Measurements from ENCODE around the gene ATG7.

The ATG7 gene, protein sequence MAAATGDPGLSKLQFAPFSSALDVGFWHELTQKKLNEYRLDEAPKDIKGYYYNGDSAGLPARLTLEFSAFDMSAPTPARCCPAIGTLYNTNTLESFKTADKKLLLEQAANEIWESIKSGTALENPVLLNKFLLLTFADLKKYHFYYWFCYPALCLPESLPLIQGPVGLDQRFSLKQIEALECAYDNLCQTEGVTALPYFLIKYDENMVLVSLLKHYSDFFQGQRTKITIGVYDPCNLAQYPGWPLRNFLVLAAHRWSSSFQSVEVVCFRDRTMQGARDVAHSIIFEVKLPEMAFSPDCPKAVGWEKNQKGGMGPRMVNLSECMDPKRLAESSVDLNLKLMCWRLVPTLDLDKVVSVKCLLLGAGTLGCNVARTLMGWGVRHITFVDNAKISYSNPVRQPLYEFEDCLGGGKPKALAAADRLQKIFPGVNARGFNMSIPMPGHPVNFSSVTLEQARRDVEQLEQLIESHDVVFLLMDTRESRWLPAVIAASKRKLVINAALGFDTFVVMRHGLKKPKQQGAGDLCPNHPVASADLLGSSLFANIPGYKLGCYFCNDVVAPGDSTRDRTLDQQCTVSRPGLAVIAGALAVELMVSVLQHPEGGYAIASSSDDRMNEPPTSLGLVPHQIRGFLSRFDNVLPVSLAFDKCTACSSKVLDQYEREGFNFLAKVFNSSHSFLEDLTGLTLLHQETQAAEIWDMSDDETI

DNA sequence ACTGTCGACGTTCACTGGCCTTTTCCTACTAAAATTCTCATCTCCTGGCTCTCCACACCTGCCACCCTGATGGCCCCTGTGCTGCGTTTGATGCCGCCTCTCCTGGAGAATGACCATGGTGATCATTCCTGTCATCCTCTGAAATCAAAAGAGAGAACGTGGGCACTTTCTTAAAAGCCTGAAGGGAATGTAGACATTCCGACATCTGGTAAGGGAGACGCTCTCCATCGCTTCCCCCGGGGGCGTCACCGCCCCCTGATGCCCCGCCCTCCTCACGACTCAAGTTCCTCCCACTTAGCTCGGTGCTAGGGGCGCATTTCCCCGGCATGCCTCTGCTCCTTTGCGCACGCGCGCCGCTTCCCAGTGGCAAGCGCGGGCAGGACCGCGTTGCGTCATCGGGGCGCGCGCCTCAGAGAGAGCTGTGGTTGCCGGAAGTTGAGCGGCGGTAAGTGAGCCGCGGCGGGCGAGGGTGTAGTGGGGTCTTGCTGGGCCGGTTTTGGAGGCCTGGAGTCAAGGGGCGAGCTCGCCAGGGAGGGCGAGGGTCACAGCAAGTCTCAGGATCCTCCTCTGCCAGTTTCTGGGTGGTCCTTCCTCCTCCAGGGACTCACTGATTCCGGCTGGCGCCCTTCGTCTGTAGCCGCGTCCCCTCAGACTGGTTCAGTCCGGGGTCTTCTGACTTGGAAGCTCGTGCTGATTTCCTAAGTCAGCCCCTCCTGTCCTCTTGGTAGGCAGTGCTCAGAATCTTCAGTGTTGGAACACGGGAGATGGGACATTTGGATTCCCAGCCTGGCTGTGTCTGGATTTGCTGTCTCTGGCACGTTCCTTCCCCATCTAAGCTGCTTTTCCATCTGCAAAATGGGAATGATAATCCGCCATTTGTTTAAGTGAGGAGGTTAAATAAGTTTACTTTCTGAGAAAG lies at the start of gene ATG7:
ATG7 (plus strand) TSS at position 412 of the 919 bp plus-strand sequence. CDS start 26,299 bp downstream, outside the sequence.
- peak; percentile 91 for FAIRE-seq

DNA sequence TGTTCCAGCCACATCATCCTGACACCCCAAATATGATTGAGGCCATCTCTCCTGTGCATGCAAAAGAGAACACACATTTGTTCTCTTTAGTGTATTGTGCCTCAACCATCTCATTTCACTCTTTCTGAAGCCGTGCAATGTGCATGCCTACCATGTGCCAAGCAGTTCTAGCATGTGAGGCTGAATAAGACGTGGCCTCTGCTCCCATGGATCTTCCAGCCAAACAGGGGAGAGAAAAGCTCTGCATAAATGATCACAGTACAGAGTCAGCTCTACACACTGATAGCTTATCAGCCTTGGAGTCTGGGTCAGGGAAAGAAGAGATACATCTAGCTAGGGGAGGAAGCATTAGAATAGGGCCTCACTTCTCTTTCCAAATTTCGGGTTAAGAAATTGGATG lies 48.2 kb upstream of the ATG7 start:
- no peak for FAIRE-seq
- DNase-seq (ENCODE audit: extremely low spot score, insufficient read length, low read depth) = no peak

More for the DNA sequence above, at the start of gene ATG7:
- DNase-seq (ENCODE audit: extremely low spot score, insufficient read length, low read depth) = peak; percentile 95

DNA sequence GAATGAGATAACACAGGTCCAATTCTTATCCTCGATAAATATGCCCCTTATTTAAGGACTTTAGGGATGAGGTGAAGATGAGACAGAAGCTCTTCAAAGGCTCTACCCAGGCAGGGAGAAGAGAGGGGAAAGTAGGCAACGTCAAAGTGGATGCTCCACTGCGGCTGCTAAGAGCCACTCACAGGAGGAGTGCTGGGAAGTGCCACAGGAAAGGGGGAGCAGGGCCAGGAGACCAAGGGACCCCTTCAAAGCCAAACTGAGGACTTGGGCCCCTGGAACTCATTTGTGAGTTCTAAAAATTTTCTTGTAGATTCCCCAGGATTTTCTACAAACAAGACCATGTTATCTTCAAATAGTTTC lies 47.3 kb upstream of the ATG7 start:
- FAIRE-seq (no peak), DNase-seq (ENCODE audit: extremely low spot score, insufficient read length, low read depth) (no peak)

DNA sequence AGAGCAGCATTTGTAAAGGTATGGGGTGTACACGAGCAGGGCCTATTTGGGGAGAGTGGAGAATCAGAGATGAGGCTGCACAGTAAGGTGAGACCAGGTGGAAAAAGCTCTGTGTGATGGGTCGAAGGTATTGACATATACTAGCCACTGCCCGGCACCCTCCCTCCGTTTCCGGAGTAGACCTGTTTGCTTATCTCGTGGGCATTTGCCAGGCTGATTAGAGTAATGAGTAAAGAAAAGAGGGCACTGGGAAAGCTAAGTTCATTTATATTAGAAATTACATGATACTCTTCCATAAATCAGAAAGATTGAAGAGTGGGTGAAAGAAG lies 46.2 kb upstream of the ATG7 start:
- FAIRE-seq = no peak
- DNase-seq (ENCODE audit: extremely low spot score, insufficient read length, low read depth) = no peak

DNA sequence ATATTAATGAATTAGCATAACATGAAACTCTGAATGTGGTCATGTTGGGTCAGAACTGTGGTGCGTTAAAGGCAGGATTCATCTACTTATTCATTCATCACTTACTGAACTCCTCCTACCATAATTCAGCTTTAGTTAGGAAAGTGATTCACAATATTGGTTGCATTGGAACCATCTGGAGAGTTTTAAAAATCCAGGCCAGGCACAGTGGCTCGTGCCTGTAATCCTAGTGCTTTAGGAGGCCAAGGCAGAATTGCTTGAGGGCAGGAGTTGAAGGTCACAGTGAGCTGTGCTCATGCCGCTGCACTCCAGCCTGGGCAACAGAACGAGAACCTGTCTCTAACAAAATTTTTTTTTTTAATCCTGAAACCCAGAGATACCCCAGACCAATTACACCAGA lies 44.2 kb upstream of the ATG7 start:
- FAIRE-seq = no peak
- DNase-seq (ENCODE audit: extremely low spot score, insufficient read length, low read depth) = no peak

DNA sequence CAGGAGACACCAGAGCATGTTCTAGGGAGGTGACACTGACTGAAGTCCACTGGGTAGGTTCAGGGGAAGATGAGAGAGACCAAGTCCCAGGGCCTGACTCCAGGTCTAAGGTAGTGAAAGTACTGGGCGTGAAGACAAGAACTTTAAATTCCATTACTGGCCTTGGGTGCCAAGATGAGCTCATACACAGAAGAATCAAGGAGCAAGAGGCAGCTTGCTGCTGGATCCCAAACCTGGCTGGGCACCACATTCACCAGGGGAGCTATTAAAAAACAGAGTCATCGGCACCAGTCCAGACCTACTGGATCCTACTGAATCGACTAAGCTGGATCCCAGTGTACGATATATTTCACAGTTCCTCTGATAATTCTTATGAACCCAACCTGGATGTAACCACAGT lies 42.1 kb upstream of the ATG7 start:
- DNase-seq (ENCODE audit: extremely low spot score, insufficient read length, low read depth) (no peak), FAIRE-seq (no peak)

DNA sequence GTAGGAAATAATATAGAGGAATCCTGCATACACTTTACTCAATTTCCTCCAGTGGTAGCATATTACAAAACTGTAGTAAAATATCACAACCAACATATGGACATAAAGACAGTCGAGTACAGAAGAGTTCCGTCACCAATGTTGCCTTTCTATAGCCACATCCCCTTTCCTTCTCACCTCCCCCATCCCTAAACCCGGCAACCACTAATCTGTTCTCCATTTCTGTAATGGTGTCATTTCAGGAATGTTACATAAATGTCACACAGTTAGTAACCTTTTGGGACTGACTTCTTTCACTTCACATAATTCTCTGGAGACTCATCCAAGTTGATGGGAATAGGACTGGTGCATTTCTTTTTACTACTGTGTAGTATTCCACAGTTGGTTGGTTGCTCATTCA lies 41.4 kb upstream of the ATG7 start:
- no peak for DNase-seq (ENCODE audit: extremely low spot score, insufficient read length, low read depth)
- FAIRE-seq = no peak

DNA sequence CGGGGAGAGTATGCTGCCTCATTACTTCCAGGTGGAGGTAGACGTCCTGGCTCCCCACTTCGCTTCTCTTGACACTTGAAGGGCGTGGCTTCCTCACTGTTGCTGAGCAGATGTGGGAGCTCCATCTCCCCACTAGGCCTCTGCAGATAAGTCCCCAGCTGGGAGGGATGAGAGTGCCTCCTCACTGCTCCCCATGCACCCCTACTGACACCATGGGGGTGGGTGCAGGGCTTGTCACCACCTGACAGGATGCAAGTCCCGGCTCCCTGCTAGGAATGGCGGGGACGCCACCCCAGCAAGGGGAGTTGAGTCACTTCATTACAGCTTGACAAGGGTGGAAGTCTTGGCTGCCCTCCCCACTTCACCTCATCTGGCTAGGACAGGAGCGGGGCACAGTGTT lies 36.8 kb upstream of the ATG7 start:
- no peak for FAIRE-seq
- DNase-seq (ENCODE audit: extremely low spot score, insufficient read length, low read depth) = no peak

DNA sequence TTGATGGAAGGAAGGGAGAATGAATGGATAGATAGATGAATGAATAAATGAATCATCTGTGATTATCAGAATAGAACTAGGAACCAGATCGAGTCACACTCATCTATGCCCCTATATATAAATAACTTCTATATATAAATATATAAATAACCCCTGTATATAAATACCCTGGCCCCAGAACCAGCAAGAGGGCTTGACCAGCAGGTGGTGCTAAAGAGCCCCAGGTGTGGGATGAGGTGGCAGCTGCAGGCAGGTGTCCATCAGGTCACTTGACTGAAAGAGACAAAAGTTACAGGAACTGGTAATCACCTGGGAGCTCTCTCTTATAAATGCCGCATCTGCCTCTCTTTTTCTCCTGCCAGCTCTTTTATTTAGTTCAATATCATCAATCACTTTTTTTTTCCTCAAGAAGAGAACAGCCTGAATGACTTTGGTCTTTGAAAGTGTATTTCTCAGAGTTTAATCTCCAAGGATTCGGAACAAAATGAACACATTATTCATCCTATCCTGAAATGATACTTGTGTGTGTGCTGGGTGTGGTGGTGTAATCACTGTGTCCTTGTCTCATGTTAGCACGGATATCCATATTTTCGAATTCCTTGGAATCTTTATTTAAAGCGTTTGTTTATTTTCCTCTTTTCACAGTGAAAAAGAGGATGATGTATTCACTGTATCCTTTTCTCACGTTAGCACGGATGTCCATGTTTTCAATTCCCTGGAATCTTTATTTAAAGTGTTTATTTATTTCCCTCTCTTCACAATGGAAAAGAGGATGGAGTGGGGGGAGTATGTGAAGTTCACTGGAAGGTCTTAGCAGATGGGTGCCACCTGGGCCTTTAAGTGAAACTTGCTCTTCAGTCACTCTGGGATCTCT lies 35.4 kb upstream of the ATG7 start:
- FAIRE-seq = peak; percentile 33
- DNase-seq (ENCODE audit: extremely low spot score, insufficient read length, low read depth) = peak; percentile 38

DNA sequence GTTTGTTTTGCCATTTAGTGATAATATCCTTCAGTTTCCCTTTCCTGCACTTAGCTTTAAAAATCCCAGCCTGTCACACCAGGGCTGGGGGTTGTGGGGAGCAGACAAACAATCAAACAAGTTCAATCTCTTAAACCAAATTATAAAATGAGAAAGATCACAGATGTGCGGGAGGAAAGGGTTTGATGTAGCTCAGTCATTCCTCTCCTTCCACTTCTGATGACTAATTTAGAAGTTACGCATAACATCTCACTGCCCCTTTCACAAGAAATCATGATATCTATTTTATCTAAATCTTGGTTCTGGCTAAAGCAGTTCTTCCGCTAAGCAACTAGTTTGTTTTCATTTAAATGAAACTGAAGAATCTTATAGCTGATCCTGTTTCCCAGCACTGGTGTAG lies 34.1 kb upstream of the ATG7 start:
- DNase-seq (ENCODE audit: extremely low spot score, insufficient read length, low read depth) = no peak
- FAIRE-seq = no peak

DNA sequence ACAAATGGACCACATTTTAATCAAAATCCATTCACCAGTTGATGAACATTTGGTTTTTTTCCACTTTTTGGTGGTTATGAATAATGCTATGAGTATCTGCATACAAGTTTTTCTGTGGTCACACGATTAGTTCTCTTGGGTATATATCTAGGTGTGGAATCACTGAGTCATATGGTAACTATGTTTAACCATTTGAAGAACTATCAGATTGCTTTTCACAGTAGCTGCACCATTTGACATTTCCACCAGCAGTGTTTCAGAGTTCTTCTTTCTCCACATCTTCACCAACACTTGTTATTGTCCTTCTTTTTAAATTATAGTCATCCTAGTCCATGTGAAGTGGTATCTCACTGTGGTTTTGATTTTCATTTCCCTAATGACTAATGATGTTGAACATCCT lies 33.3 kb upstream of the ATG7 start:
- DNase-seq (ENCODE audit: extremely low spot score, insufficient read length, low read depth) = no peak

DNA sequence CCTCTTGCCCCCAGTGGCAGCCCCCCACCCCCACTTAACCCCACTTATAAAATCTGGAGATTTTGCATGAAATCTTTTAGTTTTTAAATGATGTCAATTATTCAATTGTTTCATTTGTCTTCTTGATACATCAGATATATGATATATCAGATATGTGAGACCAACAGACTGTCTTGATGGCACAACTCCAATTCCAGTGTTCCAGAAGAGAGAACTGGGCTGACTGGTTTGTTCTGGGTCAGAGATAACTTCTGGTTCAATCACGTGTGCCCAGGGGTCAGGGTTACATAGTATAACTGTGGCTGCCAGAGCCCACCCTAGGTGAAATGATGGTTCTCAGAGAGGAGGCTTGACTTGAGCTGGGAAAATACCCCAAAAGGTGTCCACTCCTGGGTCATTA lies 32.4 kb upstream of the ATG7 start:
- FAIRE-seq = no peak
- DNase-seq (ENCODE audit: extremely low spot score, insufficient read length, low read depth) = no peak

More for the DNA sequence above, 33.3 kb upstream of the ATG7 start:
- no peak for FAIRE-seq

DNA sequence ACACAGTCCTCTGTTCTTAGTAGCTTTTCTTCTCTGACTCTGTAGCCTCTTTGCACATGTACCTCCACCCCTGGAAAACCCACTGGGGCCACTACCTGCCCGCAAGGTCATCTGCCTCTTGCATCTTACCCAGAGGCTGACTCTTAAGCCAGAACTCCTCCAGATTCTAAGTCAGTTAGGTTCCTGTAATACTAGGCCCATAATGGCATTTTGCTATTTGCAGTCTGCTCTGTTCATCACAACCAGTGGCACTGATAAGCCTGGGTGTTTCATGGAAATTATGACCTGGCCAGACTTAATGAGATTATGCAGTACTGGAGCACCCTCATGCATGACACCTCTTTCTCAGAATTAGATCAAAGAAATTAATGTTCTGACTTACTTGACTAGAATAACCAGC lies 31.7 kb upstream of the ATG7 start:
- FAIRE-seq (no peak), DNase-seq (ENCODE audit: extremely low spot score, insufficient read length, low read depth) (no peak)

DNA sequence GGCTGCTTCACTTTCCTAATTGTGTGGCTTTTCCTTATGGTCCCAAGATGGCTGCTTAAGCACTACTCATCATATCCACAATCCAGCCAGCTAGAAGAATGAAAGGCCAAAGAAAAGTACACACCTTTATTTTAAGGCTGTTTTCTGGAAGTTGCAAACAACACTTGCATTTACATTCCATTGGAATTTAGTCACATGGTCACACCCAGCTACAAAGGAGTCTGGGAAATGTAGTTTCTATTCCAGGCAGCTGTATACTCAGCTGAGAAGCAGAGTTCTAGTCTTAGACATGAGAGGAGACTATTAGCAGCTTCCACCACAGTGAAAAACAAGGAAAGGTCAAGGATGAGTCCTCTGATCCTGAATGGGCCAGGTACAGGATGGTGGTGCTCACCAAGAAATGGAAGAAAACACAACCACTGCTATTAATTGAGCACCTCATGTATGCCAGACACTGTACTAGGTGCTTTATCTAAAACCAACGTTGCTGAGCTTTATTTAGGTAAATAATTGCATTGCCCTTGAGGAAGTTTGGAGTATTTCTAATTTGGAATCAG lies 28.0 kb upstream of the ATG7 start:
- DNase-seq (ENCODE audit: extremely low spot score, insufficient read length, low read depth) = no peak
- no peak for FAIRE-seq

DNA sequence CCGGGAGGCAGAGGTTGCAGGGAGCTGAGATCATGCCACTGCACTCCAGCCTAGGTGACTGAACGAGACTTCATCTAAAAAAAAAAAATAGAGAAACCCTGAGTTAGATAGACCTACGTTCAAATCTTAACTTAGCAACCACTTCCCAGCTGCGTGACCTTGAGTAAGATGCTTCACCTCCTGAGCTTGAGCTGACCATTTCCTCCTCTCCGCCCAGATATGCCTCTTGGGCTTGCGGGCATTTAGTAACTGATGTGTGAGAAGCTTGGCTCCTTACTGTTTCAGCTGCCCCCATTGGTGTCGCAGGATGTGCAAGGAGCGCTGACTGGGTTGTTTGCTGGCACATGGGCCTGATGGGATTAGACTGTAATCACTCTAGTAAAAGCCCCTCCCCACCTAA lies 26.9 kb upstream of the ATG7 start:
- FAIRE-seq (no peak), DNase-seq (ENCODE audit: extremely low spot score, insufficient read length, low read depth) (no peak)

DNA sequence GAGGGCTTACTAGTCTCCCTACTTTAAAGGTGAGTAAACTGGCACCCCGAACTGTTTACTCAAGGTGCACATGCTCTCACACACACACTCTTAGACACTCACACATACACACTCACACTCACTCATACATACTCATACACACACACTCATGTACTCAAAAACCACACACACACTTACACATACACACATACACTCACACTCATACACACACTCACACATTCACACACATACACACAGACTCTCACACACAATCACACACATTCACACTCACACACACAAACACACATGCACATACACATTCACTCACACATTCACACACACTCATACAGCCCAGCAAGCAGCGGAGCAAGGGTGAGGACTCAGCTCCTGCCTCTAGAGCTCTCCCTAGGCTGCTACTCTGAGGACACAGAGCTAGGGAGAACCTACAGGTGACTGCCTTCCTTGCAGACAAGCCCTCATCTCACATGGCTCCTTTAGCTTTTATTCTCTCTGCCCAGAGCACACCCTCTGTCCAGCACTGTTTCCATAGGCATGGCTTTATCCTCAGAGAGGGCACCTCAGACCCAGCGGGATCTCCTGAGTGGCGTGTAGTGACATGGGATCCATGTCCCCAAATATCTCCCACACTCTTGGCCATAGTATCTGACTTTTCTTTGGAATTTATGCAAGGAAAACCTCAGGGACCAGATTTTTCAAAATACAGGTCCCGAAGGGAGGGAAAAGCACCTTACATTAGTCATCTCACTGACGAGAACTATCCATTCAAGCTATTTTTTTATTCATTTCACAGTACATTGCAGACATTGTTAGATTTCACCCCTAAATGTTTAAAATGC lies 26.2 kb upstream of the ATG7 start:
- no peak for FAIRE-seq
- no peak for DNase-seq (ENCODE audit: extremely low spot score, insufficient read length, low read depth)

DNA sequence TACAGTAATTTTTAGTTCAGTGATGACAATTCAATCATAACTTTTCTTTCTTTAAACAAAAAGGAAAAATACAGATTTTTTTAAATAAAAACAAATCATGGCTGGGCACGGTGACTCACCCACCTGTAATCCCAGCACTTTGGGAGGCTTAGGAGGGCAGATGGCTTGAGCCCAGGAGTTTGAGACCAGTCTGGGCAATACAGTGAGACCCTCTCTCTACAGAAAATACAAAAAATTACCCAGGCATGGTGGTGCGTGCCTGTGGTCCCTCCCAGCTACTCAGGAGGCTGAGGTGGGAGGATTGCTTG lies 25.6 kb upstream of the ATG7 start:
- no peak for DNase-seq (ENCODE audit: extremely low spot score, insufficient read length, low read depth)
- no peak for FAIRE-seq

DNA sequence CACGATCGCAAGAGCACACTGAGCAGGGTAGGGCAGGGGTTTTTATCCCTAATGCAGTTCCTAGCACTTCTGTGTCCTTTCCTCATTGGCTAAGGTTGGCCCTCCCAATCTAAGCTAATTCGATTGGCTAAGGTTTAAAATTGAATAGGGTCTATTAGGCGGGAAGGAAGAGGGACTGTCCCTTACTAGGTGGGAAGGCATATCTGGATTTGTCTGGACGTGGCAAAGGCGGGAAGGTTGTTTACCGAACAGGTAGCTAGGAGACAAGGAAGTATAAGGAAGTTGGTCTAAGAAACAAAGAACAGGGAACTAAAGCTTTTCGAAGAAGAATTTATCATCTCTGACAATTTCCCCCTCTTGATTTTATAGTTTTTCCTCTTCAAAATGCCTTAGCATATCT lies 24.8 kb upstream of the ATG7 start:
- DNase-seq (ENCODE audit: extremely low spot score, insufficient read length, low read depth) (no peak), FAIRE-seq (no peak)

DNA sequence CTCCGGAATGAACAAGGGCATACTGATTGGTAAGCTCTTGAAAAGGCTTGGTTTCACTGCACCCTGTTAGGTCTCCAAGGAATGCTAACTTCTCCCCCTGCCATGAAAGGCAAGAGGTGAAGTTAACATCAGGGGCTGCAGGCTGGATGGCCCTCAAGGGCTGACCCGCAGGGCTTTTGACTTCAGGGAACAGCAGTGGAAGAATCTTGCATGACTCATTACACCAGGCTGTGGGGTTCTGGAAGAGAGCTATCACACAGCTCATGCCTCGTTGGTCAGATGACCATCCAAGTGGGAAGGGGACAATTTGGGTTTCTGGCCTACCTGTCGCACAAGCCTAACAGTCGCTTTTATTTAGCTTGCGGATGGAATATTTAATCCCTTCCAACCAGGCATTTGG lies 23.6 kb upstream of the ATG7 start:
- DNase-seq (ENCODE audit: extremely low spot score, insufficient read length, low read depth) (no peak), FAIRE-seq (no peak)
